ES-I3 (cell line): ENCODE data around the gene FAM149A.

ENCODE experiments used
- H3K36me3 ChIP-seq: 2 replicates; pipeline ENCODE4 v1.6.1; 2013; ENCODE audit warnings: mild to moderate bottlenecking, low read length, control low read depth, moderate library complexity; ENCODE audit not compliant: insufficient read depth
- H3K4me1 ChIP-seq: 2 replicates; pipeline ENCODE4 v1.6.1; 2013; ENCODE audit warnings: mild to moderate bottlenecking, control low read depth, low read length; ENCODE audit not compliant: insufficient read depth
- H3K9ac ChIP-seq: 2 replicates; pipeline ENCODE4 v1.6.1; 2013; ENCODE audit warnings: low read depth, mild to moderate bottlenecking, low read length, moderate library complexity
- H3K9me3 ChIP-seq: 2 replicates; pipeline ENCODE4 v1.6.1; 2013; ENCODE audit warnings: mild to moderate bottlenecking, low read length, moderate library complexity; ENCODE audit not compliant: control insufficient read depth, insufficient read depth

The FAM149A gene

DNA sequence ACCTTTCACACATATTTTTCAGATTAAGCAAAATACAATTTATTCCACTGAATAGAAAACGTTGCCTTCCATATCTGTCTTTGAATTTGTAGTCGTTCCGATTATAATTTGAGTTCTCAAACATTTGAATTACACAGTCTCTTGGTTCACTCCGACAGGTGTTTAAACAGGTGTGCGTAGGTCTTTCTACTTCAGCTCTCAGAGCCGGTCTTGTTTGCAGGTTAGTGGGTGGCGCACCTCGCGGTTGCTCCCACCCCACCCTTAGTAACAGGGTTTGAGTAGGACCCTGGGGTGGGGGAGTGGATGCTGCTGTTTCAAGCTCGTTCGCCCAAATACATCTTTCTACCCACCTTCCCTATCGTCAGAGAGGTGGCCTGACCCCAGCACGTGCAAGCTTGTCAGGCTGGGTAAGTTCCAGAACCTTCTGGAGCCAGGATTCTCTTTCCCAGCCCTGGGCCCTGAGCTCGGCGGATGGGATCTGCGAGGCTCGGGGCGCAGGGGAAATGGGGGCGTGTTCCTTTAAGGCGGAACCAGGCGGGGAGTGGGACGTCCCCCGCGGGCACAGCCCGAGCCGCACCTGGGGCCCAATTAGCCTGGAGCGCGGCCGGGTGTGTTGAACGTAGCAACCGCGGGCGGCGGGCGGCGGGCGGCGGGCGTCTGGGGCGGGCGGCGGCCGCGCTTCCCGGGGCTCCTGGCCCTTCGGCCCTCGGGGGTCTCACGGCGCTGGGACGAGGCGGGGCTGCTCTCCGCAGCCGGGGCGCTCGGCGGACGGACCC is at the start of gene FAM149A:
Gene FAM149A, plus strand, starts transcription at position 591 of the 776 bp plus-strand sequence.
- no peaks in the 10 kb centered on the region for H3K36me3 ChIP-seq
- no peaks in the 10 kb centered on the region for H3K9me3 ChIP-seq
- H3K9ac ChIP-seq: peak within 1 kb of the TSS; percentile 59
- H3K4me1 ChIP-seq: no peaks in the 10 kb centered on the region

DNA sequence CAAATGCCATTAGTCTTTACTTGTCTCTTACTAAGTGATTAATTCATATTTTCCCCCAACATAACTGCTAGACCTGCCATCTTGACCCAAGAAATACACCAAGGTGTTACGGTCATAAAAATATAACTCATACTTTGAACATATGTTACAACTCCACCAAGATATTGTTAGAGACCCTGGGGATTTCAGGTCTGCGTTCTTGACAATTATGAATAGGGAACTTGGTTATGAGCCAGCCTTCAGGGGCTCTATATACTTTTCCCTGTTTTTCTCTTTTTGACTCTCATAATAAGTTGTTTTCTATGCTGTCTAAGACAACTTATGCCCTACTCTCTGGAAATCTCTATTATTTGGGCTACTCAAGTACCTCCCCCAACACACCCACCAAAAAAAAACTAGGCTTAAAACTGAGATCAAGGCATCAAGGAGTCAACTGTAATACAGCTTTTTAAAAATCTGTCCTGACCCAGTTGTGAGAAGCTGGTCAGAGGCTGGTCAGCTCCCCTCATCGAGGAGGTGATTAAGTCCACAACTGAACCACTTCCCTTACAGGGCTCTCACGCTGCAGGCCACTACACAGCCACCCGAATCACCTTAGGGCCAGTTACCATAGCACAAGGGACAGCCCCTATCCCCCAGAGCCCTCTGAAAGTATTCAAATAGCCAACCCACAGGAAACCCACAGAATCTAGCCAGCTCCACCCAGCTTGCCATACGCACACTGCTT is 46.1 kb upstream of the FAM149A start:
- H3K36me3 ChIP-seq: no peaks in the 10 kb centered on the region
- no peaks in the 10 kb centered on the region for H3K4me1 ChIP-seq
- H3K9ac ChIP-seq: no peak overlapping the region
- peaks cover 4% of the 10 kb centered on the region; the same call in 1 of the 2 replicates for H3K9me3 ChIP-seq

DNA sequence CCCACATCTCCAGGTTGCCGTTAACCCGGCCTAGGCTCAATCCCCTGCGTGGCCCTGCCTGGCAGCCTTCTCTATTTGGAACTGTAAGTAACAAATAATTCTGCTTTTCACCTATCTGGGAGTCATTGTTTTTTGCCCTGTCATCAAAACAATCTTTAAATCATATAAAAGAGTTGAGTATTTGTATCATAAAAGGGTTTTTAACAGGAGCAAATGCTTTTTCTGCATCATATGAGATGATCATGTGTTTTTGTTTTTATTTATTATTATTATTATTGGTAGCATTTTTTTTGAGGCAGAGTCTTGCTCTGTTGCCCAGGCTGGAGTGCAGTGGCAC is 45.6 kb upstream of the FAM149A start:
- peaks cover 4% of the 10 kb centered on the region; the same call in 1 of the 2 replicates for H3K9me3 ChIP-seq
- H3K4me1 ChIP-seq: no peaks in the 10 kb centered on the region
- no peaks in the 10 kb centered on the region for H3K36me3 ChIP-seq
- H3K9ac ChIP-seq: no peak overlapping the region

DNA sequence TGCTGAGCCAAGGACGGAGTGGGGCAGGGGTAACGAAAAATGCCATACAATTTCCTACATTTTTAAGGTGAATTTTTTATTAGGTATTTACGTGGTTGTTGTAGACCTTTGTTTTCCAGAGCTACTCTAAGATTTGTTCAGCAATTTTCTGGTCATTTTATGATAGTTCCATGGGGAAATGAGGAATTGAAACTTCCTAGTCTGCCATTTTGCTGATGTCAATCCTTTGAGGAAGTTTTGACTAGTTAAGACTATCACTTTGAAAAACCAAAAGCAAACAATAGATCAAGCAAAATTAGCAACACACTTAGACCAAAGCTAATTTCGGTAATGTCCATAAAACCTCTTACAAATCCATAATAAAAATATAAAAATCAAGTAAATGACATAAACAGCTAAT is 42.6 kb upstream of the FAM149A start:
- no peaks in the 10 kb centered on the region for H3K4me1 ChIP-seq
- H3K9ac ChIP-seq: no peak overlapping the region
- H3K36me3 ChIP-seq: no peaks in the 10 kb centered on the region
- H3K9me3 ChIP-seq: peaks cover 4% of the 10 kb centered on the region; the same call in 1 of the 2 replicates

DNA sequence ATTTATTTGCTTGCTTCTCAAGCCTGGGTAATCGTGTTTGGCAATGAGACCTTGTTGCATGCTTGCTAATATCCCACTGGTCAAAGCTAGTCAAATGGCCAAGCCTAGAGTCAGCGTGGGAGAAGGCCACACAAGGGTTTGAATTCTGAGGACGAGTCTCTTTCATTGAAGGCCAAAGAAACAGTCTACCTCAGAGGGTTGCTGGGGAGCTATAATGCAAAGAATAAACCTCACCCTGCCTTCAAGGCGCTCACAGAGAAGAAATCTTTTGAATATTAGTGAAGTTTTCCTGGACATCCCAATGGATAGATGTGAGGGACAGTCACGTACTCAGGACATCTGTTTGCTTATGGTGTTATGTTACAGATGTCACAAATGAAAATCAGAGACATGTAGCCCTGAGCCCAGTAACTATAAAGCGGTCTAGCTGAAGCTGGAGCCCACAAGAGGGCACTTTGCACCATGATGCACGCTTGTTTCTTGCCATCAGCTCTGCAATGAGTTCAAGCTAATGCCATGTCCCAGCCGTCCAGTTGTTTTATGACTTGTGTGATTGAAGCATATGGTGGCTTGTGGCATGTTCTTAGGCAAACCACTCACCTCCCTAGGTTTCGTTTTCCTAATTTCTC is 36.6 kb upstream of the FAM149A start:
- Histone ChIP-seq H3K9ac (no peak overlapping the region), H3K36me3 (no peaks in the 10 kb centered on the region), H3K9me3 (no peaks in the 10 kb centered on the region), H3K4me1 (peaks cover 20% of the 10 kb centered on the region)

DNA sequence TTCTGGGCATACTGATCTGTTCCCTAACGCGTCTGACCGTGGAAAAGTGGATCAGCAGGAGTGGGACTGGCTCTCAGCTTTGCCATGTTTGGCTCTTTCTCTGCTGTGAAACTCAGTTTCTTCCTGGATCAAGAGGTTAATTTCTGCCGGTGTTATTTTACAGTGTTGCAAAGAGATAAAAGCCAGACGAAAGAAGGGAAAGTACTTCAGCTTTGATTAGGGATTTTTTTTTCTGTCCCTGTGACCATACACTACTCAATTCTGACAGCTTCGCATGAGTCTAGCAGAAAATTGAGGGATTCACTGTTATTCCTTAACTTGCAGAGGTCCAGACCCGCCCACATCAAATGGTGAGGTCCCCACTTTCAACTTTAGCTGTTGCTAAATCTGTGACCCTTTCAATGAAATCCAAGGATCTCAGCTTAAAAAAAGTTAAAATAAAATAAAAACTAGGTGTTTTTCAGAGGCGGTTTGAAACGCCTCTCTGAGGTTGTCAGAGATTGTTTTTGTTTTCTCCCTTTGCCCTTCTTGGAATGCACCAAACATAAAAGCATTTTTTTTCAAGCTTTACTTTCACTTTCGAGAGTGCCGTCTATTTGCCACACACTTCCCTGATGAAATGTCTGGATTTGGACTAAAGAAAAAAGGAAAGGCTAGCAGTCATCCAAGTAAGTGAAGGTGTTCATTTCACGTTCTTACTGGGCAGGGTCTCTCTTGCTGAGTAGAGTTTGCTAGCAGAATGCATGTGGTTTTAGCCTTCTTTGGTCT is 35.7 kb upstream of the FAM149A start, which contains the start of gene TLR3:
Gene TLR3, plus strand, starts transcription at position 576 of the 768 bp plus-strand sequence. CDS start 7,464 bp downstream, outside the sequence.
- no peaks in the 10 kb centered on the region for H3K9me3 ChIP-seq
- H3K36me3 ChIP-seq: no peaks in the 10 kb centered on the region
- peaks cover 20% of the 10 kb centered on the region for H3K4me1 ChIP-seq
- no peak within 1 kb of the TSS for H3K9ac ChIP-seq

DNA sequence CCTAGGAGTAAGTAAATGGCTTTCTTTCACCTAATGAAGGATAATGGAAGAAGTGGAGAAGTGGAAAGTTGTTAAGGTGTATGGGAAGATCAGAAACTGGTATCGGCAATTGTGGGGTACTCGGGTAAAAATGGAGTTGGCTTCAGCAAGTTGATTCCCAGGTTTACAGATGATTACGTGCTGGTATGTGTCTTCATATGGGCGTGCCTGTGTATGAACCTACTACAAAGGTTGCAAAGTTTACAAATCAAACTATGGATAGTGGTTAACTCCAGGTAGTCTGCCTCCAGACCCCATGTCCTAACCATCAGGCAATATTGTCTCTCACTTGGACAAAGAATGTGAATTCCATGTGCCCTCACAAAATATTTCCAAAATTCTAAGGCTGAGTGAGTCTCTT is 34.8 kb upstream of the FAM149A start:
- H3K4me1 ChIP-seq: peaks cover 20% of the 10 kb centered on the region
- H3K36me3 ChIP-seq: no peaks in the 10 kb centered on the region
- no peaks in the 10 kb centered on the region for H3K9me3 ChIP-seq
- no peak overlapping the region for H3K9ac ChIP-seq

DNA sequence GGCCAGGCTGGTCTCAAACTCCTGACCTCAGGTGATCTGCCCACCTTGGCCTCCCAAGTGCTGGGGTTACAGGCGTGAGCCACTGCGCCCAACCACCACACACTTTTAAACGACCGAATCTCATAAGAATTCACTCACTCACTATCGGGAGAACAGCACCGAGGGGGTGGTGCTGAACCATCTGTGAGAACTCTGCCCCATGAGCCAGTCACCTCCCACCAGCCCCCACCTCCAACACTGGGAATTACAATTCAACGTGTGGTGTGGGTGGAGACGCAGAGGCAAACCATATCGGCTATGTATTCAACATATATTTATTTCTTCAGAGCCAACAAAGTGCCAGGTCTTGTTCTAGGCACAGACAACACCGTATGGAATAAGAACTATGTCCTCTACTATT is 32.0 kb upstream of the FAM149A start:
- peaks cover 20% of the 10 kb centered on the region for H3K4me1 ChIP-seq
- no peaks in the 10 kb centered on the region for H3K9me3 ChIP-seq
- no peak overlapping the region for H3K9ac ChIP-seq
- no peaks in the 10 kb centered on the region for H3K36me3 ChIP-seq

DNA sequence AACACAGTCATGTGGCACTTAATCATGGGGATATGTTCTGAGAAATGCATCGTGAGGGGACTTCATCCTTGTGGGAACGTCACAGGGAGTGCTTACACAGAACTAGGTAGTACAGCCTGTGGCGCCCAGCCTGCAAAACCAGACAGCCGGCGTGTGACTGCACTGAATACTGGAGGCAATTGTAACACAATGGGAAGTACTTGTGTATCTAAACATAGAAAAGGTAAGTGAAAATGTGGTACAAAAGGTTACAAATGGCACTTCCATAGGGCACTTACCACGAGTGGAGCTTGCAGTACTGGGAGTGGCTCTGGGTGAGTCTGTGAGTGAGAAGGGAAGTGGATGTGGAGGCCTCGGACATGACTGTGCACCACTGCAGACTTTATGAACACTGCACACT is 30.3 kb upstream of the FAM149A start:
- H3K4me1 ChIP-seq: peaks cover 9% of the 10 kb centered on the region
- H3K9me3 ChIP-seq: no peaks in the 10 kb centered on the region
- no peak overlapping the region for H3K9ac ChIP-seq
- no peaks in the 10 kb centered on the region for H3K36me3 ChIP-seq

DNA sequence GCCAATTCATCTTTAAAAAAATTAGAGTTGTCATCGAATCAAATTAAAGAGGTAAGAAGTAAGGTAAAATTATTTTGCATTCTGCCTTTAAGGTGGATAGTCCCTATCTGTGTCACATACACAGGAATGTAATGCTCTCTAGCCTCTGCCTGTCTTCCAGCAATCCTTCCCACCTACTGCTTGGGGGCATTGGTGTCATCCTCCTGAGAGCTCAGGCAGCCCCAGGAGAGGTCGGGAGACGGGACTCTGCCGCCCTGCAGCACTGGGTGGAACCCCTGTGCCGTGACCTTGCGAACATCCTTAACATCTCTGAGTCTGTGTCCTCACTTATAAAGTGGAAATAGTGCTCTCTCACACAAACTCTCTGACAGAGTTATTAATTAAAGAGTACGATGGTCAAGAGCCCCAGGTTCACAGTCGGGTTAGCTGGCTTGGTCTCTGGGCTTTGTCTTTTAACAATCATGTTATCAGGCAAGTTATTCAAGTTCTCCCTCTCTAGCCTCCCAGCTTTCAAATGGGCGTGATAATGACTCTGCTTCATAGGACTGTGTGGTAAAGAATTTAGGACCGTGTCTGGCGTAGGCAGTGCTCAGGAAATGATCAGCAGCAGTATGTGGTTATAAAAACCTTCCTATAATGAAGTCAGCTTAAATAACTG is 25.4 kb upstream of the FAM149A start:
- Histone ChIP-seq H3K9me3 (no peaks in the 10 kb centered on the region), H3K9ac (peak overlapping the region; percentile 36), H3K36me3 (no peaks in the 10 kb centered on the region), H3K4me1 (peaks cover 9% of the 10 kb centered on the region; the same call in 1 of the 2 replicates)

DNA sequence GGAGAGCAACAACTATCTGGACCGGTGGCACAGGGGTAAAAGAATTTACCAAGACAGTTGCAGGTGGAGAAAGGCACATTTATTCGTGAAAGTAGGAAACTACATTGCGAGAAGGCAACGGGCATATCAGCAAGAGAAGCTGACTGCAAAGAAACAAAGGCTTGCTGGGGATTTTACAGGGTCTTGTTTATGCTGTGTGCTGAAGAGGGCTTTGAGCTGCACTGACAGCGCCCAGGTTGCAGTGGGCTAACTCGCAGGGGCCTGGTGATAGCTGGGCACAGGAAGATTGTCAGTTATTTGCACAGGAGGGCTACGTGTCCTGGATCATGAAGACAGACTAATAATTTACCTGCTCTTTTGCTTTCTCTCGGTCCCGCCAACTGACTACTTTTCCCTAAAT is 24.8 kb upstream of the FAM149A start:
- H3K9ac ChIP-seq: peak overlapping the region; percentile 36; the same call in 1 of the 2 replicates
- H3K9me3 ChIP-seq: no peaks in the 10 kb centered on the region
- no peaks in the 10 kb centered on the region for H3K36me3 ChIP-seq
- peaks cover 9% of the 10 kb centered on the region; the same call in 1 of the 2 replicates for H3K4me1 ChIP-seq

DNA sequence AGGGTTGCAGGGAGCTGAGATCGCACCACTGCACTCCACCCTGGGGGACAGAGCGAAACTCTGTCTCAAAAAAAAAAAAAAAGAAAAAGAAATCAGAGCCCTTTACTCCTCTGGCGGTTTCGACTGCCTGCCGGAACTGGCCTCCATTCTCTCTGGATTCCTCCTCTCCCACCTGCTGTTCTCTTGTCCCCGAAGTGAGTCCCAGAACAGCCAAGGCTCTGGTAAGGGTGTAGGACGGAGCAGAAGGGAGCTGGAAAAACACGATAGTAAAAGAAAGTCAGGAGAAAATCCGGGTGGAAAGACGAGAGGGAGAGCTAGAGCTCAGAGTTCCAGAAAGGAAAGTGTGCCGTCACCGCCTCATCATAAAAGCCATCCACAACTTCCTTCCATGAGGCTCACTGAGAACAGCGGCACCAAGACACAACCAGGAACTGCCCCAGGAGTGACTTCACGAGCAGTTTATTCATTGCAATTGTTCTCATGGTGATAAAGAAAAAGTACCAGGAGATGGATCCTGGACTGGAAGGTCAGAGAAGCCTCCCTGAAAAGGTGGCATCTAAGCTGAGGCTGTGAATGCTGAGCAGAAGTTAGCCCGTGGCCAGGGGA is 23.2 kb upstream of the FAM149A start:
- Histone ChIP-seq H3K9ac (peak overlapping the region; percentile 26), H3K4me1 (peaks cover 9% of the 10 kb centered on the region; the same call in 1 of the 2 replicates)

DNA sequence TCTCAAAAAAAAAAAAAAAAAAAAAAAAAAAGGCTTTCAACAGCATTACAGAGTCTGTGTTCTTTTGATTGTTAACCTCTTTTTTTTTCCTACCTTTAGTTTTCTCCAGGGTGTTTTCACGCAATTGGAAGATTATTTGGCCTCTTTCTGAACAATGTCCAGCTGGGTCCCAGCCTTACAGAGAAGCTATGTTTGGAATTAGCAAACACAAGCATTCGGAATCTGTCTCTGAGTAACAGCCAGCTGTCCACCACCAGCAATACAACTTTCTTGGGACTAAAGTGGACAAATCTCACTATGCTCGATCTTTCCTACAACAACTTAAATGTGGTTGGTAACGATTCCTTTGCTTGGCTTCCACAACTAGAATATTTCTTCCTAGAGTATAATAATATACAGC is 22.3 kb upstream of the FAM149A start:
- no peaks in the 10 kb centered on the region for H3K36me3 ChIP-seq
- H3K9ac ChIP-seq: no peak overlapping the region
- no peaks in the 10 kb centered on the region for H3K9me3 ChIP-seq
- H3K4me1 ChIP-seq: peaks cover 9% of the 10 kb centered on the region; the same call in 1 of the 2 replicates

More for the DNA sequence above, 23.2 kb upstream of the FAM149A start:
- no peaks in the 10 kb centered on the region for H3K36me3 ChIP-seq
- no peaks in the 10 kb centered on the region for H3K9me3 ChIP-seq
